Amniotic stem cell (primary cell): ENCODE results near the gene SGK1.
"Not testable (repeated sequence)": the region's sequence is repeated elsewhere in the genome, so short reads cannot be mapped to it uniquely, and the experiment has no call there.

Source experiments
- DNase-seq: peaks from one replicate; lab custom pipeline; 2025; lab: John Stamatoyannopoulos, UW

Gene SGK1

GRCh38 chr6:134304381-134304780 is 13.5 kb downstream of the SGK1 start:
- not testable (repeated sequence) for DNase-seq

GRCh38 chr6:134303891-134304290 is 14.0 kb downstream of the SGK1 start:
- no peak for DNase-seq

- DNase-seq: no peak
Measured at GRCh38 chr6:134299236-134299635, 18.7 kb downstream of the SGK1 start.

GRCh38 chr6:134296762-134297161 is 21.1 kb downstream of the SGK1 start:
- no peak for DNase-seq

- DNase-seq: peak; percentile 77
Measured at GRCh38 chr6:134295953-134296553, 21.9 kb downstream of the SGK1 start.

GRCh38 chr6:134293659-134294161 is 24.2 kb downstream of the SGK1 start:
- DNase-seq: no peak

- DNase-seq: no peak
Measured at GRCh38 chr6:134291156-134291555, 26.8 kb downstream of the SGK1 start.

GRCh38 chr6:134289204-134289575 is 28.7 kb downstream of the SGK1 start:
- no peak for DNase-seq

- DNase-seq: peak; percentile 56
Measured at GRCh38 chr6:134288538-134289203, 29.2 kb downstream of the SGK1 start.

- no peak for DNase-seq
Measured at GRCh38 chr6:134287859-134288537, 29.9 kb downstream of the SGK1 start.

GRCh38 chr6:134282816-134283215 is 35.1 kb downstream of the SGK1 start:
- DNase-seq: no peak

GRCh38 chr6:134281388-134281787 is 36.5 kb downstream of the SGK1 start:
- DNase-seq: no peak

GRCh38 chr6:134278000-134278399 is 39.9 kb downstream of the SGK1 start:
- no peak for DNase-seq

GRCh38 chr6:134276891-134277377 is 41.0 kb downstream of the SGK1 start:
- DNase-seq: not testable (repeated sequence)

- DNase-seq: no peak
Measured at GRCh38 chr6:134272374-134272773, 45.5 kb downstream of the SGK1 start.

- DNase-seq: no peak
Measured at GRCh38 chr6:134267917-134268361, 50.0 kb downstream of the SGK1 start.

GRCh38 chr6:134266776-134267175 is 51.1 kb downstream of the SGK1 start:
- no peak for DNase-seq

- DNase-seq: no peak
Measured at GRCh38 chr6:134261766-134262165, 56.1 kb downstream of the SGK1 start.

- DNase-seq: no peak
Measured at GRCh38 chr6:134258849-134259306, 59.0 kb downstream of the SGK1 start.

GRCh38 chr6:134257516-134257915 is 60.4 kb downstream of the SGK1 start:
- no peak for DNase-seq

GRCh38 chr6:134256862-134257261 is 61.0 kb downstream of the SGK1 start:
- no peak for DNase-seq

- not testable (repeated sequence) for DNase-seq
Measured at GRCh38 chr6:134255280-134255679, 62.6 kb downstream of the SGK1 start.

- DNase-seq: no peak
Measured at GRCh38 chr6:134254118-134254517, 63.8 kb downstream of the SGK1 start.
